PFSK-1 (cell line): ENCODE measurements around the gene C9orf43.

ENCODE experiments used
- FOXP2 ChIP-seq: optimal IDR thresholded peaks from 2 replicates; pipeline ENCODE3; 2011; ENCODE audit warnings: borderline replicate concordance, control low read depth, inconsistent platforms; ENCODE audit not compliant: insufficient read depth; ENCODE audit errors: extremely low read length, extremely low read depth
- POLR2AphosphoS5 ChIP-seq: IDR thresholded peaks from 2 replicates; pipeline ENCODE4 v1.6.1; 2012; ENCODE audit warnings: low read depth, mild to moderate bottlenecking, control low read depth, low read length, moderate library complexity
- SIN3A ChIP-seq: IDR thresholded peaks from 2 replicates; pipeline ENCODE4 v1.6.1; 2012; ENCODE audit warnings: mild to moderate bottlenecking, low read length, moderate library complexity, borderline replicate concordance; ENCODE audit not compliant: insufficient read depth
- TAF1 ChIP-seq: IDR thresholded peaks from 2 replicates; pipeline ENCODE4 v1.6.1; 2012; ENCODE audit warnings: low read length, control low read depth, borderline replicate concordance; ENCODE audit not compliant: insufficient read depth
- TF ChIP-seq, protein P1 (sequence below), 2 experiments: IDR thresholded peaks; 2 replicates each; pipeline versions ENCODE4 v1.6.1 to v1.8.0; 2011 to 2012; ENCODE audit warnings: low read depth in 2 of 2, low read length in 2 of 2, control low read depth in 1 of 2, inconsistent platforms in 1 of 2, mild to moderate bottlenecking in 1 of 2, moderate library complexity in 1 of 2; ENCODE audit not compliant: insufficient read depth in 1 of 2

DNA sequence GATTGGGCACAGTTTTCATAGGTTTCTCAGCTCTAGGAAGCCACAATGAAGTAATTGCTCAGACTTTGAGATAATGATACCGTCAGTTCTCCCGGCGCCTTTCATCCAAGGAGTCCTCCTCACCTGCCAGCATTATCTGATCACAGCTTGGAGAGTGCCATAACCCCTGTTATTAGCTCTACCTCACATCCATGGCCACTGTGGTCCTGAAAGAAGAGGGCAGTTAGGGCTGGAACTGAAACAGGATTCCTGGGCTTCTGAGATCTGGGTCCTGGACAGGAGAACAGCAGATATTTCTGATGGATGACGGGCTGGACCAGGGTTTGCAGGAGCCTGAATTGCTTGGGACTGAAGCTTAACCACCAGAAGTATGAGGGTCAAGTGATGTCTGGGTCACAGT, 66.5 kb downstream of the C9orf43 start:
- TF ChIP-seq POLR2AphosphoS5: no peak
- no peak for TF ChIP-seq TAF1
- TF ChIP-seq, protein P1, sequence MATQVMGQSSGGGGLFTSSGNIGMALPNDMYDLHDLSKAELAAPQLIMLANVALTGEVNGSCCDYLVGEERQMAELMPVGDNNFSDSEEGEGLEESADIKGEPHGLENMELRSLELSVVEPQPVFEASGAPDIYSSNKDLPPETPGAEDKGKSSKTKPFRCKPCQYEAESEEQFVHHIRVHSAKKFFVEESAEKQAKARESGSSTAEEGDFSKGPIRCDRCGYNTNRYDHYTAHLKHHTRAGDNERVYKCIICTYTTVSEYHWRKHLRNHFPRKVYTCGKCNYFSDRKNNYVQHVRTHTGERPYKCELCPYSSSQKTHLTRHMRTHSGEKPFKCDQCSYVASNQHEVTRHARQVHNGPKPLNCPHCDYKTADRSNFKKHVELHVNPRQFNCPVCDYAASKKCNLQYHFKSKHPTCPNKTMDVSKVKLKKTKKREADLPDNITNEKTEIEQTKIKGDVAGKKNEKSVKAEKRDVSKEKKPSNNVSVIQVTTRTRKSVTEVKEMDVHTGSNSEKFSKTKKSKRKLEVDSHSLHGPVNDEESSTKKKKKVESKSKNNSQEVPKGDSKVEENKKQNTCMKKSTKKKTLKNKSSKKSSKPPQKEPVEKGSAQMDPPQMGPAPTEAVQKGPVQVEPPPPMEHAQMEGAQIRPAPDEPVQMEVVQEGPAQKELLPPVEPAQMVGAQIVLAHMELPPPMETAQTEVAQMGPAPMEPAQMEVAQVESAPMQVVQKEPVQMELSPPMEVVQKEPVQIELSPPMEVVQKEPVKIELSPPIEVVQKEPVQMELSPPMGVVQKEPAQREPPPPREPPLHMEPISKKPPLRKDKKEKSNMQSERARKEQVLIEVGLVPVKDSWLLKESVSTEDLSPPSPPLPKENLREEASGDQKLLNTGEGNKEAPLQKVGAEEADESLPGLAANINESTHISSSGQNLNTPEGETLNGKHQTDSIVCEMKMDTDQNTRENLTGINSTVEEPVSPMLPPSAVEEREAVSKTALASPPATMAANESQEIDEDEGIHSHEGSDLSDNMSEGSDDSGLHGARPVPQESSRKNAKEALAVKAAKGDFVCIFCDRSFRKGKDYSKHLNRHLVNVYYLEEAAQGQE (IDR thresholded peaks at IDR 0.05; ENCODE audit: insufficient read depth in 1 of 2, low read depth in 2 of 2, low read length in 2 of 2): no peak
- TF ChIP-seq FOXP2: no peak
- no peak for TF ChIP-seq SIN3A
